ENCODE data around the gene FAM9B.

The FAM9B gene

GRCh38 chrX:9033989-9034388, at the start of gene FAM9B:
Gene FAM9B (minus strand): TSS chrX:9034127. CDS start chrX:9032986, 1,141 bp downstream.
- no peaks in the 10 kb centered on the region for H3K9me2 ChIP-seq (replicated peaks; ENCODE audit: insufficient read depth, low read length)
- H3K79me2 ChIP-seq (ENCODE audit: low read length), result no peaks in the 10 kb centered on the region
- no peak within 1 kb of the TSS for H3K9ac ChIP-seq (ENCODE audit: low read length)
- no peaks in the 10 kb centered on the region for H4K20me1 ChIP-seq (ENCODE audit: insufficient read depth, low read length)
- no peak within 1 kb of the TSS for H3K4me3 ChIP-seq (ENCODE audit: low read length)
- H3K4me2 ChIP-seq (ENCODE audit: low read depth, low read length), result no peak within 1 kb of the TSS
- TF ChIP-seq EZH2phosphoT487 (IDR thresholded peaks at IDR 0.05; ENCODE audit: low read length) (no peak), CTCF (IDR thresholded peaks at IDR 0.05; ENCODE audit: low read length) (no peak), EZH2 (optimal IDR thresholded peaks at IDR 0.05; ENCODE audit: low read depth, low read length) (no peak)
- no peaks in the 10 kb centered on the region for H3K36me3 ChIP-seq (replicated peaks; ENCODE audit: insufficient read depth, low read length)
- no peaks in the 10 kb centered on the region for H3F3A ChIP-seq (ENCODE audit: insufficient read depth, low read length)
- H3K4me1 ChIP-seq (ENCODE audit: low read length), result no peaks in the 10 kb centered on the region
- no peak within 1 kb of the TSS for H2AFZ ChIP-seq (ENCODE audit: low read length)
- H3K27ac ChIP-seq (ENCODE audit: low read length), result no peak within 1 kb of the TSS
- H3K9me3 ChIP-seq (replicated peaks; ENCODE audit: insufficient read depth, low read length), result no peaks in the 10 kb centered on the region
- DNase-seq, result no peak
- no peaks in the 10 kb centered on the region for H3K27me3 ChIP-seq (replicated peaks; ENCODE audit: insufficient read depth, low read length)

- Histone ChIP-seq H2AFZ (ENCODE audit: low read length) (no peak overlapping the region), H3K79me2 (ENCODE audit: low read length) (no peaks in the 10 kb centered on the region), H3K9me3 (replicated peaks; ENCODE audit: insufficient read depth, low read length) (no peaks in the 10 kb centered on the region), H3K4me2 (ENCODE audit: low read depth, low read length) (no peak overlapping the region), H3K4me1 (ENCODE audit: low read length) (no peaks in the 10 kb centered on the region), H3K27me3 (replicated peaks; ENCODE audit: insufficient read depth, low read length) (no peaks in the 10 kb centered on the region), H3K9ac (ENCODE audit: low read length) (no peak overlapping the region), H3K27ac (ENCODE audit: low read length) (no peak overlapping the region), H3K4me3 (ENCODE audit: low read length) (no peak overlapping the region), H3F3A (ENCODE audit: insufficient read depth, low read length) (no peaks in the 10 kb centered on the region), H3K36me3 (replicated peaks; ENCODE audit: insufficient read depth, low read length) (no peaks in the 10 kb centered on the region), H4K20me1 (ENCODE audit: insufficient read depth, low read length) (no peaks in the 10 kb centered on the region), H3K9me2 (replicated peaks; ENCODE audit: insufficient read depth, low read length) (no peaks in the 10 kb centered on the region)
- TF ChIP-seq EZH2 (optimal IDR thresholded peaks at IDR 0.05; ENCODE audit: low read depth, low read length) (no peak), CTCF (IDR thresholded peaks at IDR 0.05; ENCODE audit: low read length) (no peak), EZH2phosphoT487 (IDR thresholded peaks at IDR 0.05; ENCODE audit: low read length) (no peak)
- DNase-seq, result no peak
Observed at GRCh38 chrX:9081271-9081670, 47.3 kb upstream of the FAM9B start.

GRCh38 chrX:9074326-9074725, 40.4 kb upstream of the FAM9B start:
- H3K9me3 ChIP-seq (replicated peaks; ENCODE audit: insufficient read depth, low read length), result no peaks in the 10 kb centered on the region
- no peak overlapping the region for H3K4me2 ChIP-seq (ENCODE audit: low read depth, low read length)
- H3K79me2 ChIP-seq (ENCODE audit: low read length), result no peaks in the 10 kb centered on the region
- H3K9ac ChIP-seq (ENCODE audit: low read length), result no peak overlapping the region
- no peaks in the 10 kb centered on the region for H4K20me1 ChIP-seq (ENCODE audit: insufficient read depth, low read length)
- no peaks in the 10 kb centered on the region for H3K27me3 ChIP-seq (replicated peaks; ENCODE audit: insufficient read depth, low read length)
- H3F3A ChIP-seq (ENCODE audit: insufficient read depth, low read length), result no peaks in the 10 kb centered on the region
- H3K36me3 ChIP-seq (replicated peaks; ENCODE audit: insufficient read depth, low read length), result no peaks in the 10 kb centered on the region
- DNase-seq, result no peak
- no peak for TF ChIP-seq EZH2phosphoT487 (IDR thresholded peaks at IDR 0.05; ENCODE audit: low read length)
- no peak for TF ChIP-seq CTCF (IDR thresholded peaks at IDR 0.05; ENCODE audit: low read length)
- TF ChIP-seq EZH2 (optimal IDR thresholded peaks at IDR 0.05; ENCODE audit: low read depth, low read length), result no peak
- H2AFZ ChIP-seq (ENCODE audit: low read length), result no peak overlapping the region
- H3K27ac ChIP-seq (ENCODE audit: low read length), result no peak overlapping the region
- H3K4me1 ChIP-seq (ENCODE audit: low read length), result no peaks in the 10 kb centered on the region
- H3K9me2 ChIP-seq (replicated peaks; ENCODE audit: insufficient read depth, low read length), result no peaks in the 10 kb centered on the region
- no peak overlapping the region for H3K4me3 ChIP-seq (ENCODE audit: low read length)
